ENCODE results near the gene ATF4. TPM values are rescaled to one million over a fixed set of nuclear protein-coding genes. Genes with fewer than 3 reads are reported as not detected.

The ATF4 gene
- total RNA-seq, 1 experiment from 2014 or later = 488 TPM

GRCh38 chr22:39497429-39497828 lies 22.9 kb upstream of the ATF4 start:
- Histone ChIP-seq H3K4me1 (replicated peaks; ENCODE audit: insufficient read depth) (peaks cover 15% of the 10 kb centered on the region), H3K79me2 (ENCODE audit: low read depth) (peaks cover 3% of the 10 kb centered on the region), H3K27ac (no peak overlapping the region), H3K9me2 (ENCODE audit: insufficient read depth) (no peaks in the 10 kb centered on the region), H3K27me3 (ENCODE audit: insufficient read depth, low read depth) (no peaks in the 10 kb centered on the region), H3K4me2 (no peak overlapping the region), H3F3A (ENCODE audit: insufficient read depth, low read depth) (peaks cover 18% of the 10 kb centered on the region; the same call in 1 of the 2 replicates), H3K4me3 (no peak overlapping the region), H3K9me3 (ENCODE audit: insufficient read depth, low read depth) (no peaks in the 10 kb centered on the region), H2AFZ (no peak overlapping the region), H4K20me1 (ENCODE audit: insufficient read depth) (no peaks in the 10 kb centered on the region), H3K36me3 (ENCODE audit: low read depth) (no peaks in the 10 kb centered on the region)
- no TSS peak for BruUV-seq (replicated peaks)
- ChIA-PET CTCF (no interaction called here), POLR2A (ENCODE audit: unreplicated experiment) (no interaction called here)
- no peak for TF ChIP-seq EZH2 (IDR thresholded peaks at IDR 0.05; ENCODE audit: low read depth)
- TF ChIP-seq CTCF (conservative IDR thresholded peaks at IDR 0.05) = no peak
- no peak for DNase-seq
- intact Hi-C loops (cut with micrococcal nuclease; ENCODE audit: unreplicated experiment) = loop anchor here (5.0 kb wide), 1 partner anchor 850 kb away; the partner anchor contains the start of gene ADSL

DNA sequence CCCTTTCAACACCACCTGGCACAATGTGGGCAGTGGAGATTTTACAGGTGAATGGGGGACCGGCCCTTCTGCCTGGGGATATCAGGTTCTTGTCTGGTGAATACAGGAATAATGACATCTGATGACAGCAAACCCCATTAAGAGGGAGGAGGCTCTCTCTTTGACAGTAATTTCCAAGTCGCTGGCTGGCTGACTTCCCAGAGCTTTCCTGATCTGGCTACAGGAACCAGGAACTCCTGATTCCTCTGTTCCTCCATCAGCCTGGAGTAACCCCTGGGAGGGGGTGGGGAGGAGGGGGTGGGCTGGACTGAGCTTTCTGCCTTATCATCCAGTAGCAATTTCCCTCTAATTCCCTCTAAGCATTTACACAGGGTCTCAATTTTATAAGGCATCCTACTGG lies 22.0 kb upstream of the ATF4 start:
- peaks cover 18% of the 10 kb centered on the region; the same call in 1 of the 2 replicates for H3F3A ChIP-seq (ENCODE audit: insufficient read depth, low read depth)
- H3K4me3 ChIP-seq = no peak overlapping the region
- DNase-seq = peak in 1 of 2 experiments; percentile 65
- POLR2A ChIA-PET (ENCODE audit: unreplicated experiment) = no interaction called here
- intact Hi-C loops (cut with micrococcal nuclease; ENCODE audit: unreplicated experiment) = loop anchor here (5.0 kb wide), 1 partner anchor 849 kb away; the partner anchor contains the start of gene ADSL
- no peak overlapping the region for H3K4me2 ChIP-seq
- H2AFZ ChIP-seq = no peak overlapping the region
- no peaks in the 10 kb centered on the region for H3K36me3 ChIP-seq (ENCODE audit: low read depth)
- no peaks in the 10 kb centered on the region for H3K27me3 ChIP-seq (ENCODE audit: insufficient read depth, low read depth)
- peaks cover 12% of the 10 kb centered on the region for H3K79me2 ChIP-seq (ENCODE audit: low read depth)
- BruUV-seq (replicated peaks) = no TSS peak
- CTCF ChIA-PET = interaction anchor here (0.5 to 0.6 kb wide), 2 partner anchors 22 to 305 kb away, joined by 5 to 7 read pairs; partner anchors contain the start of gene ATF4
- no peaks in the 10 kb centered on the region for H3K9me2 ChIP-seq (ENCODE audit: insufficient read depth)
- no peaks in the 10 kb centered on the region for H3K9me3 ChIP-seq (ENCODE audit: insufficient read depth, low read depth)
- no peak overlapping the region for H3K27ac ChIP-seq
- 0 out of 2 replicates have a peak, but pooled peaks cover 3% of the 10 kb centered on the region for H4K20me1 ChIP-seq (ENCODE audit: insufficient read depth)
- H3K4me1 ChIP-seq (replicated peaks; ENCODE audit: insufficient read depth) = peaks cover 19% of the 10 kb centered on the region
- TF ChIP-seq EZH2 (IDR thresholded peaks at IDR 0.05; ENCODE audit: low read depth) (no peak), CTCF (conservative IDR thresholded peaks at IDR 0.05) (no peak)

DNA sequence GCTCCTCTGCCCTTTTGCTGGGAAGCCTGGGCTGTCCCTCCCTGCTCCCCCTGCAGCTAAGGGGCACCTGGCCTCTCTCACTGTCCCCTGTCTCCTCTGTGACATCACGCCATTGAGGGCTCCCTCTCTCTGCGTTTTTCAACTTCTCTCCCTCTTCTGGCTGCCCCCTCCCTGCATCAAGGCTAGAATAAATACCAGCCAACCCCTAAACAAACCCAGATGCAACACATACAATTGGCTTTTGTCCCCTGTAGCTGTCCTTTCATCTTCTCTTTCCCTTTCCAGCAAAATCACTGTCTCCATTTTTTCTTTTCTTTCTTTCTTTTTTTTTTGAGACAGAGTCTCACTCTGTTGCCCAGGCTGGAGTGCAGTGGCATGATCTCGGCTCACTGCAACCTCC lies 21.6 kb upstream of the ATF4 start:
- Histone ChIP-seq H3K27ac (no peak overlapping the region), H3K9me2 (ENCODE audit: insufficient read depth) (no peaks in the 10 kb centered on the region), H3K4me1 (replicated peaks; ENCODE audit: insufficient read depth) (peaks cover 23% of the 10 kb centered on the region), H3K9me3 (ENCODE audit: insufficient read depth, low read depth) (no peaks in the 10 kb centered on the region), H3K79me2 (ENCODE audit: low read depth) (peaks cover 16% of the 10 kb centered on the region), H3K27me3 (ENCODE audit: insufficient read depth, low read depth) (no peaks in the 10 kb centered on the region), H4K20me1 (ENCODE audit: insufficient read depth) (0 out of 2 replicates have a peak, but pooled peaks cover 7% of the 10 kb centered on the region), H3K36me3 (ENCODE audit: low read depth) (0 out of 2 replicates have a peak, but pooled peaks cover 3% of the 10 kb centered on the region), H3K4me2 (no peak overlapping the region), H3F3A (ENCODE audit: insufficient read depth, low read depth) (peaks cover 18% of the 10 kb centered on the region; the same call in 1 of the 2 replicates), H2AFZ (no peak overlapping the region), H3K4me3 (no peak overlapping the region)
- intact Hi-C loops (cut with micrococcal nuclease; ENCODE audit: unreplicated experiment) = loop anchor here (5.0 kb wide), 1 partner anchor 848 kb away; the partner anchor contains the start of gene ADSL
- no TSS peak for BruUV-seq (replicated peaks)
- CTCF ChIA-PET = no interaction called here
- no peak for TF ChIP-seq EZH2 (IDR thresholded peaks at IDR 0.05; ENCODE audit: low read depth)
- TF ChIP-seq CTCF (conservative IDR thresholded peaks at IDR 0.05) = no peak
- DNase-seq = no peak
- POLR2A ChIA-PET (ENCODE audit: unreplicated experiment) = no interaction called here

Data from PC-9 (cell line).